H1 (cell line): Measurements from ENCODE around the gene OR52B6. TPM values are rescaled to one million over a fixed set of nuclear protein-coding genes. Genes with fewer than 3 reads are reported as not detected.

ENCODE experiments used
- MAFK ChIP-seq: IDR thresholded peaks from 2 replicates; pipeline ENCODE4 v1.6.1; 2012; ENCODE audit warnings: low read depth, mild to moderate bottlenecking, improper control_type of control experiment, low read length
- RAD21 ChIP-seq, 2 experiments: IDR thresholded peaks in 1 of 2; conservative IDR thresholded peaks in 1 of 2; 2 replicates each; pipeline ENCODE4 v1.6.1; 2011; ENCODE audit warnings: low read depth in 2 of 2, low read length in 2 of 2, improper control_type of control experiment in 1 of 2, inconsistent platforms in 1 of 2, mild to moderate bottlenecking in 1 of 2, moderate library complexity in 1 of 2
- polyA plus RNA-seq, 7 experiments: library from polyadenylated mRNA; depleted of rRNA in 3 of 7; stranded (reverse) in 5 of 7; unstranded in 2 of 7; fragments of >200 nt in 5 of 7; fragments of 200-250 nt in 2 of 7; gene quantifications; 1 replicate in 5 of 7; 2 replicates in 1 of 7; 4 replicates in 1 of 7; pipeline versions ENCODE4 v1.2.1 to v1.2.3, GENCODE V29; 2011 to 2013; ENCODE audit warnings: missing spikeins in 2 of 7, mixed read lengths in 2 of 7
- total RNA-seq: library from RNA; stranded (reverse); fragmentation: NEBNext Ultra II Directional; extraction: Animal tissue kit (Norgen Biotek cat#: 25700); gene quantifications from 2 replicates; pipeline ENCODE4 v1.2.1, GENCODE V29; 2021

Gene OR52B6
- total and polyA plus RNA-seq, 2 of the 8 experiments (the other 6 are each of a cell fraction or from before 2014, with no cell fraction given) = not detected

DNA sequence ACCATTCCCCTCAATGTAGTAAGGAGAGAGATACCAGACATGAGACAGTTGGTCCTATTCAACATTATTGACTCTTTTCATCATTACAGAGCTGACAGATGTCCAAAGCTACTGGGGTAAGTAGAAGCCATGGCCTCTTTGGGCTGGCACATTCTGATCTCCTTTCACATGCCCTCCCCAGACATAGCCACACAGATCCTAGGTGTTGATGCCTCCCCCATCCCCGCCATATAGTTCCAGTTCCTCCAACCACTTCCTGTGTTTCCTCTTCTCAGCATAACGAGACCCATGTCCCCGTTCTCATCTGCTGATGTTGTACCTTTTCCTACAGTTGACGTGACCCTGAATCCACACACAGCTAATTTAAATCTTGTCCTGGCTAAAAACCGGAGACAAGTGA, 29.8 kb downstream of the OR52B6 start (continued):
- TF ChIP-seq RAD21 (IDR thresholded peaks at IDR 0.05 in 1 of 2, conservative IDR thresholded peaks at IDR 0.05 in 1 of 2; ENCODE audit: low read depth in 2 of 2, low read length in 2 of 2) (no peak), MAFK (no peak)
